D721Med (cell line): ENCODE data around the gene ADAMTS12.

ENCODE experiments used
- DNase-seq: peaks from one replicate; pipeline ENCODE4 v3.0.0; 2011; ENCODE audit warnings: low spot score; ENCODE audit not compliant: insufficient read length
- FAIRE-seq: peaks from 2 replicates; lab custom pipeline; 2011; peaks lifted over from hg19 to GRCh38; lab: Jason Lieb, UNC
- CTCF ChIP-seq: IDR thresholded peaks from 2 replicates; pipeline ENCODE4 v1.5.1; 2012; ENCODE audit warnings: mild to moderate bottlenecking, control low read depth; ENCODE audit not compliant: insufficient read depth; ENCODE audit errors: missing control alignments

The ADAMTS12 gene

DNA sequence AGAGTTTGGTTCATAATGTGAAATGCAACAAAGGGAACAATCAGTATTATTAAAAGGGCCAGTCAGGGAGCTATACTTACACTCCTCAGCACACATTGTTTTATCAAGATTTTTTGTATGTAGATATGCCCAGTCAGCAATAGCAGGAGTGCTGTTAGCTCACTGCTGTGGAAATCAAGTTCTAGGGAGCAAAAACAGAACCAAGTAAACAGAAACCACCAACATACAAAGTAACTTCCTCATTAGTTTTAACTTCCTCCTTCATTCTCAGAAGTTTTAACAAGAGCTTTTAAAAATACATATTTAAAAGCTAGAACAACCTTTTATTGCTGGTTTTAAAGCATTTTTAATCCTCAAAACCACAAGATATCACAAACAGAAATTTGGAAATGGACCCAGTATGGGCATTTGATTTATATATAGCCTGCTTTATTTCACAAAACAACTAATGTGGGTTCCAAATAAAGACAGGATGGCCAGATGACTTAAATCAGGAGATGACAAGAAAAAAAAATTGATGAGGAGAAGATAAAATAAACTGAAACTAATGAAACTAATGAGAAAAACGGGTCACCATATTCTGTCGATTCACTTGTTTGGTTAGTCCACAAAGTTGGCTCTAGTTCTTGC lies 178.5 kb downstream of the ADAMTS12 start:
- FAIRE-seq: no peak
- TF ChIP-seq CTCF: no peak
- no peak for DNase-seq

DNA sequence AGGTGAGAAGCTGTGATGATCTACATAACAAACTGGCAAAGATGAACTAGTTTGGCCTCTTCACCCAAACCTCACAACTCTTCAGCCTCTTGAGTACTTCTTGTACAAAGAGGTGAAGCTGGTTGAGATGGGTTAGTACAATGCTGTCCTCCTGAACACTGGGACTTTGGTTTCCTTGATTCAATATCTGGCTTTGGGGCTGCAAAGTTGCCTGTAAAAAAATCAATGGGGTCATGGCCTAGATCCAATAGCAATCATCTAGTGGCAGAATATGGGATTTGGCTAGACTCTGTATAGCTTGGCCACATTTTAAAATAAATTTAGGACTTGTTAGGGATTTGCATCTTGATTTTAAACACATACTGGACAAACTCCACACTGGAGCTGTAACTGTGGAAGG lies 179.1 kb downstream of the ADAMTS12 start:
- no peak for DNase-seq
- TF ChIP-seq CTCF: no peak
- FAIRE-seq: no peak

GRCh38 chr5:33711094-33711679 lies 180.6 kb downstream of the ADAMTS12 start:
- DNase-seq: no peak
- TF ChIP-seq CTCF: no peak
- FAIRE-seq: no peak

DNA sequence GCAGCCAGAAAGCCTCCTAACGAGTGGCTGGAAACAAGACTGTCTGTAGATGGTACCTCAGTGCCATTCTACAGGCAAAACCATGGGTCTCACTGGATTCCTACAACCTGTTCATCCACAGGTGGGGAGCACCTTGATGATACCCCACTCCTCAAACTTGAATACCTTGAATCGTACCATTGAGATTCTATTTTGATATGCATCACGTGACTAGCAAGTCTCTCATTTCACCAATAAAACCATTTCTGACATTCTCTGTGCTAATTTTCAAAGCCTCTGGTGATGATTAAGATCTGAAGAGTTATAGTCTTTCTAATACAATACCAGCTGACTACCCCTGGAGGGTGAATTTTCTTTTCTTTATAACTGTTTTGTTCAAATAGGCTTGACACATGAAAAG lies 188.9 kb downstream of the ADAMTS12 start:
- no peak for DNase-seq
- FAIRE-seq: no peak
- no peak for TF ChIP-seq CTCF

GRCh38 chr5:33701951-33702350 lies 189.8 kb downstream of the ADAMTS12 start:
- no peak for TF ChIP-seq CTCF
- DNase-seq: no peak
- FAIRE-seq: no peak

DNA sequence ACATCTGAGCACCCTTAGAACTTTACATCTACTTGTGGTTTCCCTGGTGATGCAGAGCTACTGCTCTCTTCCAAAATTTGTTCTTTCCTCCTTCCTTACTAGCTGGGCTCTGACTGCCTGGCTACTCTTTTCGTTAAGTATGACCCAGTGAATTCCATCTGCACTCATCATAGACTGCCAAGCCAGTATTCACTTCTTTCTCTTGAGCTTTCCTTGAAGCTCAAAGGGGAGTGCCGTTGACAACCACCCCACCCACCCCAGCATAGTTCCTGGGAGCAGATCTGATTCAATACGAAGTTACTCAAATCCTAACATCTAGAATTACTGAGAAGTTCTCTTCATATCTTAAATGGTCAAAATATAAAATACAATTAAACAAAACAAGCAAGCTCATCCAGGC lies 190.5 kb downstream of the ADAMTS12 start:
- FAIRE-seq: no peak
- no peak for TF ChIP-seq CTCF
- DNase-seq: no peak

DNA sequence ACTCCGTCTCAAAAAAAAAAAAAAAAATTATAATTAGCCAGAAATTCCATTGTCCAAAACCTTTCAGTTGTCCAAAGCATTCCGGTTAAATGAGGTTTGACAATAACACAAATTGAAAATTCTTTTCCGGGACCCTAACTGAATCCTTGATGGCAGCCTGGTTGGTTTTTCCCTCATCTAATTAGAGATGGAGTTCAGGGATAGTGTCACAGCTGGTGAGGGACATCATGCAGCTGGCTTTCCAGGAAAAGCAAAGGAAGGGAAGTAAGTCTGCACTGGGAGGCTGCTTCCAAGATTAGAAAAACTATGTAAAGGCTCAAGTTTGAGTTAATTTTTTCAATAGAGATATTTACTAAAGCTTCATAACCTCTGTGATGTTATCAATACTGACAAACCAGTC lies 195.4 kb downstream of the ADAMTS12 start:
- DNase-seq: no peak
- FAIRE-seq: no peak
- TF ChIP-seq CTCF: no peak
